Stimulated activated CD4-positive, alpha-beta T cell treated with anti-CD3 and anti-CD28 coated beads, Interleukin-4, amount 100 ng/mL, for 1 hour (primary cell): ENCODE results near the gene CTR9.
A peak's percentile ranks its signal among the peaks of the same experiment; 100 is the strongest.
"Not testable (repeated sequence)": the region's sequence is repeated elsewhere in the genome, so short reads cannot be mapped to it uniquely, and the experiment has no call there.

Experiments used
- DNase-seq: peaks from one replicate; pipeline ENCODE4 v3.0.0-alpha.2; 2020

CTR9 gene

GRCh38 chr11:10785146-10785474 is 34.1 kb downstream of the CTR9 start:
- DNase-seq, result no peak

GRCh38 chr11:10786451-10786850 is 35.4 kb downstream of the CTR9 start:
- DNase-seq, result no peak

- peak; percentile 87 for DNase-seq
Measured at GRCh38 chr11:10792385-10793068, 41.5 kb downstream of the CTR9 start.

- DNase-seq, result no peak
Measured at GRCh38 chr11:10793470-10794255, 42.6 kb downstream of the CTR9 start.

- no peak for DNase-seq
Measured at GRCh38 chr11:10796191-10796590, 45.1 kb downstream of the CTR9 start.

GRCh38 chr11:10797001-10797400 is 46.0 kb downstream of the CTR9 start:
- DNase-seq, result no peak

- no peak for DNase-seq
Measured at GRCh38 chr11:10797531-10797930, 46.5 kb downstream of the CTR9 start.

- DNase-seq, result no peak
Measured at GRCh38 chr11:10798330-10798928, 47.4 kb downstream of the CTR9 start.

GRCh38 chr11:10800292-10800691 is 49.2 kb downstream of the CTR9 start:
- no peak for DNase-seq

GRCh38 chr11:10803676-10804075 is 52.6 kb downstream of the CTR9 start:
- DNase-seq, result no peak

GRCh38 chr11:10805741-10806140 is 54.7 kb downstream of the CTR9 start:
- DNase-seq, result no peak

- DNase-seq, result no peak
Measured at GRCh38 chr11:10806206-10806605, 55.2 kb downstream of the CTR9 start.

- peak; percentile 52 for DNase-seq
Measured at GRCh38 chr11:10807493-10808234, 56.6 kb downstream of the CTR9 start.

- no peak for DNase-seq
Measured at GRCh38 chr11:10808235-10808552, 57.1 kb downstream of the CTR9 start.

- peak; percentile 97 for DNase-seq
Measured at GRCh38 chr11:10808553-10809372, 57.7 kb downstream of the CTR9 start, which contains the start of gene EIF4G2. TSS of gene EIF4G2 (minus strand) at chr11:10808926.

- DNase-seq, result peak; percentile 51
Measured at GRCh38 chr11:10809373-10810160, 58.5 kb downstream of the CTR9 start.

- no peak for DNase-seq
Measured at GRCh38 chr11:10813945-10814344, 62.9 kb downstream of the CTR9 start.

- DNase-seq, result no peak
Measured at GRCh38 chr11:10818594-10818993, 67.5 kb downstream of the CTR9 start.

GRCh38 chr11:10822491-10822890 is 71.4 kb downstream of the CTR9 start:
- not testable (repeated sequence) for DNase-seq

GRCh38 chr11:10823152-10823579 is 72.1 kb downstream of the CTR9 start:
- DNase-seq, result no peak

GRCh38 chr11:10824888-10825287 is 73.8 kb downstream of the CTR9 start:
- no peak for DNase-seq

- DNase-seq, result no peak
Measured at GRCh38 chr11:10828402-10828801, 77.4 kb downstream of the CTR9 start.
